DMS53 treated with DMSO at 0.1 percent for 48 hours (cell line): Measurements from ENCODE around the gene RPN1.
A peak's percentile ranks its signal among the peaks of the same experiment; 100 is the strongest.

Experiments
- DNase-seq: peaks from one replicate; lab custom pipeline; 2025; ENCODE audit not compliant: unreplicated experiment; lab: John Stamatoyannopoulos, UW

RPN1 gene

DNA sequence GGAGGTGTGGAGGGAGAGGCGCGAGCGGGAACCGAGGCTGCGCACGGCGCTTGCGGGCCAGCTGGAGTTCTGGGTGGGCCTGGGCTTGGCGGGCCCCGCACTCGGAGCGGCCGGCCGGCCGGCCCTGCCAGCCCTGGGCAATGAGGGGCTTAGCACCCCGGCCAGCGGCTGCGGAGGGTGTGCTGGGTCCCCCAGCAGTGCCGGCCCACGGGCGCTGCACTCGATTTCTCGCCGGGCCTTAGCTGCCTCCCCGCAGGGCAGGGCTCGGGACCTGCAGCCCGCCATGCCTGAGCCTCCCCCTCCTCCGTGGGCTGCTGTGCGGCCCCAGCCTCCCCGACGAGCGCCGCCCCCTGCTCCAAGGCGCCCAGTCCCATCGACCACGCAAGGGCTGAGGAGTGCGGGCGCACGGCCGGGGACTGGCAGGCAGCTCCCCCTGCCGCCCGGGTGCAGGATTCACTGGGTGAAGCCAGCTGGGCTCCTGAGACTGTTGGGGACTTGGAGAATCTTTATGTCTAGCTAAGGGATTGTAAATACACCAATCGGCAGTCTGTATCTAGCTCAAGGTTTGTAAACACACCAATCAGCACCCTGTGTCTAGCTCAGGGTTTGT, 2.9 kb upstream of the RPN1 start:
- peak; percentile 48 for DNase-seq

DNA sequence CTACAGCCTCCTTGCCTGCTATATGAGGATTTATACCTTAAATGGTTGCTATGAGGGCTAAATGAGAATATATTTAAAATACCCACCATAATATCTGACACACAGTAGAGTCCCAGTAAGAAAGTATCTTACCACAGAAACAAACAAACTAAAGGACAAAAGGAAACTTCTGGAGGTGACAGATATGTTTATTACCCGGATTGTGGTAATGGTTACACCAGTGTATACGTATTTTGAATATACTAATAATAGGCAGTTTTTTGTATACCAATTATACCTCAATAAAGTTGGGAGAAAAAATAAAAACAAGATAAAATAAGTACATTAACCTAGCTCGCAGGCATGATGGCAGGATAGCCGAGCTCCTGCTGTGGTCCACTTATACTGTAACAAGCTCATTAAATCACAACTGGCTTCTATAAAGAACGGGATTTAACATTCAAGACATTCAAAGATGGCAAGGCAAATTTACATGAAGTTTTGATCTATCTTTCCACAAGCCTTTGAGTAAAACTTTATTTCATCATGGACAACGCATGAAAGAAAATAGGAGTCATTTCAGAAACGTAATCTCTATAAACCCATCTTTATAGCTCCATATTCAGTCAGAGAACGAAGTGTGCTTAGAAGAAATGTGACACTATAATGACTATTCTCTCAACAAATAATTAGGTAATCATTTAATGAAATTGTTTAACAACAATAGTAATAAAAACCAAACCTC, 1.5 kb downstream of the RPN1 start:
- no peak for DNase-seq

DNA sequence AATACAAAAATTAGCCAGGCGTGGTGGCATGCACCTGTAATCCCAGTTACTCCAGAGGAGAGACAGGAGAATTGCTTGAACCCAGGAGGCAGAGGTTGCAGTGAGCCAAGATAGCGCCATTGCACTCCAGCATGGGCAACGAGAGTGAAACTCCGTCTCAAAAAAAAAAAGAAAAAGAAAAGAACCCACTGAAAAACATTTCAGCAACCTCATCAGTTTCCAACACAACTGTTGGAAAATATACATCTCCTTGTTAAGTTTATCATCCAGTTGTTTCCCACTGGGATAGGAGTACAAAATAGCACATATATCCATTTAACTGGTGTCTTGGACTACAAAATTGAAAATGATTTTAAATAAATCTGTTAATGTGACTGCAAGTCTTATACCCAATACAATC, 2.2 kb downstream of the RPN1 start:
- DNase-seq, result no peak

DNA sequence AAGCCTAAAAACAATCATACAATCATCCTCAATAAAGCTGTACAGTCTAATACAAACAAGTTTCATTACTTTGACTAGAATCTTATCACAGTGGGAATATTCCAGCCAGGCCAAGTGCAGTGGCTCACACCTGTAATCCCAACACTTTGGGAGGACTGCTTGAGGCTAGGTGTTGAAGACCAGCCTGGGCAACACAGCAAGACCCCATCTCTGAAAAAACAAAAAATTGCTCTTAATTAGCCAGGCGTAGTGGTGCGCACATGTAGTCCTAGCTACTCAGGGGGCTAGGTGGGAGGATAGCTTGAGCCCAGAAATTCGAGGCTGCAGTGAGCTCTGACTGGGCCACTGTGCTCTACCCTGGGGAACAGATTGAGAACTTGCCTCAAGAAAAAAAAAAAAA, 3.3 kb downstream of the RPN1 start:
- DNase-seq, result no peak

DNA sequence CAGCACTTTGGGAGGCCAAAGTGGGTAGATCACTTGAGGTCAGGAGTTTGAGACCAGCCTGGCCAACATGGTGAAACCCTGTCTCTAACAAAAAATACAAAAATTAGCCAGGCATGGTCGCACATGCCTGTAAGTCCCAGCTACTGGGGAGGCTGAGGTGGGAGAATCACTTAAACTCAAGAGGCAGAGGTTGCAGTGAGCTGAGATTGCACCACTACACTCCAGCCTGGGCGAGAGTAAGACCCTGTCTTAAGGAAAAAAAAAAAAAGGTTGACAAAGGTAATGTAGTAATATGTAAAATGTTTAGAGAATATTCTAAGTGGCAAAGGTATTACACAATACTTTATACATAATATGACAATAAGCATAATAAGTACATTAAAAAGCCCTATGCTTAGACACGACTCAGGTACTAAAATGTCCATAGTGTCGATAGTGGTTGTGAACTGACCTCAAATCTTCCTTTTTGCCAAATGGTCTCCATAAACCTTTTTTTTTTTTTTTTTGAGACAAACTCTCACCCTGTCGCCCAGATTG, 16.5 kb downstream of the RPN1 start:
- no peak for DNase-seq

- no peak for DNase-seq
Observed at GRCh38 chr3:128632301-128632700, 18.3 kb downstream of the RPN1 start.

GRCh38 chr3:128629936-128630335, 20.7 kb downstream of the RPN1 start:
- DNase-seq, result no peak

DNA sequence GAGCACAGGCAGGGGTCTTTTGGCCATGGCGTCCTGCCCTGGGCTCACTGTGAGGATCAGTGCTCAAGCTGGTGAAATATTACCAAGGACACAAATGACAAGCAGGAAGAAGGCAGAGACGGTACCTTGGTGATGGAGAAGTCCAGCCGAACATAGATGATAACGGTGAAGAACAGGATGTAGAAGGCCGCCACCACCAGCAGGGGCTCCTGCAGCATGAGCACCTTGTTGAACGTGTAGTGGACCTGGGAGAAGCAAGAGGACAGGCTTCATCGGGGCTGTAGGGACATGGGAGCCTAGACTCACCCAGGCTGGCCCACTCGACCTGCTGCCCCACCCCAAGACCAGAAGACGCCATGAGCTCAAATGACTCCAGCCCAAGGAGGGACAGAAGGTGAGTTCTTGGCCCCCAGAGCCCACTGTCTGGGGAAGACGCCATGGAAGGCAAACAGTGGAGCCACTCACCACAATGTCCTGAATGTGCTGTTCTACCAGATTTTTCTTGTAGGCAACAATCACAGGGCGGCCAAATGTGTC, 25.1 kb downstream of the RPN1 start:
- no peak for DNase-seq

DNA sequence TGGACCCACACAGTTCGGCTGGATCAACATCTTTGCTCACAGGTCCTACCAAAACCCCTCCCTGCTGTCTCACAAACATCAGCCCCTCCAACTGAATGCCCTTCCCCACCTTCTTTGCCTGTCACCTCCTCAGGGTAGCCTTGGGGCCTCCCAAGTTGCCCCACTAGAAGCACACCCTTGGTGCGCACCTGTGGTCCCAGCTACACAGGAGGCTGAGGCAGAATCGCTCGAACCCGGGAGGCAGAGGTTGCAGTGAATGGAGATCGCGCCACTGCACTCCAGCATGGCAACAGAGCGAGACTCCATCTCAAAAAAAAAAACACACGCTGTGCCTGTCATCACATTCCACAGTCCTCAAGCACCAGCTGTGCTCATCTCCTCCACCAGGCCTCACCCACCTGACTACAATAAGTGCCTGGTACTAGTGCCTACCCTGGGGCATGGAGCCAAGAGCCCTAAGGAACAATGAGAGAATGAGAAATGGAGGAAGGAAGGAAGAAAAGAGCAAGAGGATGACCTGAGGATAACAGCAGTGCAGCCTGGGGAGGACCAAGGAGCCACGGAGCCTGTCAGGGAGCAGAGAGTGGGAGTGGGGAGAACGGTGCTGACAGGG, 26.0 kb downstream of the RPN1 start:
- no peak for DNase-seq

DNA sequence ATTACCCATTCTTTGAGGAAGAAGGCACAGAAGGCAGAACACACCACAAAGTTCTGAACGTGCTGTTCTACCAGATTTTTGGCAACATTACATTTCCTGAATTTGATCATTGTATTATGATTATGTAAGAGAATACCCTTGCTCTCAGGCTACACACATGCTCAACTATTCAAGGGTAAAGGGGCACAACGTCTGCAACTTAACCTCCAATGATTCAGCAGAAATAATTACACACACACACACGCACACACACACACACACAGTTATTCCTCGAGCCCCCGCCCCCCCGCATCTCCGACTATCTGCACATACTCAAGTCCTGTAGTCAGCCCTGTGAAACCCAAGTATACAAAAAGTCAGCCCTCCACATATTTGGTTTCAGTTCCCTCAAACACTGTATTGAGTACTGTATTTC, 26.8 kb downstream of the RPN1 start:
- DNase-seq, result no peak

DNA sequence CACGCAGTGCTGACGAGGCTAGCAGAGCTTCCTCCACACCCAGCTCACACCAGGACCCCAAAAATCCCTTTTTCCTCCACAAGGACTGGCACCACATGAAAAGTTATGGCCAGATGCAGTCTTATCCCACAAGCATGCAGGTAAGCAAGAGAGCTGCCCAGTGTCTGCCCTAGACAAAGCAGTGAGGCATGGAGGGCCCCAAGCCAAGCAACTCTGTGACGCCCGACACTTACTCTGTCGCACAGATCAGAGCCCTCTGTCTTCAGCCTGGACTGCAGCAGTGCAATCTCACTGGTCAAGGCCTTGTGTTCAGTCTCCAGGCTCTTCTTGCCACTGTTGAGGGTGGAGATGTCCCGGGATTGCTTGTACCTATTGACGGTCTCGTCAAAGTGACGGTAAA, 28.7 kb downstream of the RPN1 start:
- DNase-seq, result no peak

GRCh38 chr3:128621234-128621633, 29.4 kb downstream of the RPN1 start:
- no peak for DNase-seq

- DNase-seq, result no peak
Observed at GRCh38 chr3:128620268-128620691, 30.3 kb downstream of the RPN1 start.

GRCh38 chr3:128619146-128619890, 31.3 kb downstream of the RPN1 start:
- DNase-seq, result no peak

DNA sequence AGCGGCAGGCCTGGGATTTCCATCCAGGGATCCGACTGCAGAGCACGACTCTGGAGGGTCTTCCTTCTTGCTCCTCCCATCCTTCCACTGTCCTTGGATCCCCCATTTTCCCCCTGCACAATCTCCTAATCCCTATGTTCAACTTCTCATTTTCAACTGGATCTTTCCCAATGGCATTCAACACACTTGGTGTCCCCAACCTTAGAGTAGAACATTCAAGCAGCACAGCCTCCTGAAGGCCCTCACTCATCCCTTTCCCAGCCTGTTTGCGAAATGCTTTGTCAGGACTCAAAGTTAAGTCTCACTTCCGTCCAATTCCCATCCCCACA, 32.3 kb downstream of the RPN1 start:
- DNase-seq, result no peak

- DNase-seq, result no peak
Observed at GRCh38 chr3:128617557-128618397, 32.8 kb downstream of the RPN1 start.

DNA sequence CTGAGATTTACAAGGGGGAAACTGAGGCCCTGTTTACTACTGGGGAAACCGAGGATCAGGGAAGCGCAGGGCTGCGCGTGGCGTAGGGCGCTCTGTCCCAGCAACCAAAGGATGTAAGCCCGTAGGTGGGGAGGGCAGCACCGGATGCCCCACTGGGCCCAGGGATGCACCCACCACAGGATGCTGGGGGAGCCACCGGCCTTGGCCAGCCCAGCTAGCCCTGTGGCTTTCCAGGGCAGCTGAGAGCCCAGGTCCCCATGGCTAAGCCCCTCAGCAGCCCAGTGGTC, 33.4 kb downstream of the RPN1 start:
- no peak for DNase-seq

DNA sequence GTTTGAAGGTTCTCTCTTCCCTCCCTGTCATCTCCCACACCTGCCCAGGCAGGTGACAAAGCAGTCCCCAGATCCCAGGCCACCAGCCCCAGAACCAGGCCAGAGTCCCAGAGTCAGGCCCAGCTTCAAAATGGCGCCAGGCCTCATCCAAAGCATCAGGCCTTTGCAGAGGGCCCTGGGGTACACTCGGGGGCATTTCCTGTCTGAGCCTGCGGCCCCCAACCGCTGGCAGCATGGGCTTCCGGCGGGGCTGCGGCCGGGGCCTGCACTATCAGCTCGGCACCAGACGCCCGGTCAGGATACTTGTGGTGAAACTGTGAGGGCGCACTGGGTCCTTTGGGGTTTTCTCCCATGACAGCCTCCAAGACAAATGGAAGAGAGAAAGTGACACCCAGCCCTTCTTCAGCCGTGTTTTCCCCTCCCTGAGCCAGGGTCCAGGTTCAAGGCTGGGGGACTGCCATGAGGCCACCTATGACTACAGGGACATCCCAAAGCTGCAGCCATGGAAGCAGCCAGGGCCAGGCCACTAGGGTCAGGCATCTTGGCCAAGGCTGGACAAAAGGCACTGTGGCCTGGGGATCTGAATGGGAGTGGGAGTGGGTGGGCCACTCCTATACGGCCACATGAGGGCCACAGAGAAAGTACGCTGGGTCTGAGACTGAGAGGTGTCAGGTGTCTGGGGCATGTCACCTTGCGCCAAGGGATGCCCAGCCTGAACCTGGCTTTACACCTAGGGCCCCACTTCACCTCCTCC, 33.9 kb downstream of the RPN1 start:
- no peak for DNase-seq

DNA sequence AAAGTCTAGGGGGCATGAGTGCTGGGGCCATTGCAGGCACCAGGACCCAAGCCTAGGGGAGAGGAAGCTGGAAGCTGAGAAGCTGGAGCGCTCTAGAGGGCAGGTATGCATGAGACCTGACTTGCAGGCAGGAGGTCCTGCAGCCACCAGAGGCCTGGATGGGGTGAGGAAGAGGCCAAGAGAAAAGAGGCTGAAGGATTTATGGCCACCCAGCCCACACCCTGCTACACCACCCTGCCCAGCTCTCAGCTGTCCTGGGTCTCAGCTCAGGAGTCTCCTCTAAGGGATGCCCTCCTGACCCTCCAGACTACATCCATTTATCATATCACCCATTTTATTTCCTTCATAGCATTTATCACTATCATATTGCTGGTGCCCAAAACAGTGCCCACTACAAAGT, 36.5 kb downstream of the RPN1 start:
- DNase-seq, result no peak
